DLD1 (cell line): ENCODE results near the gene ABCA1.

Experiments
- in situ Hi-C: cut with HindIII; loops from 2 replicates; pipeline ENCODE4 v1.10.0; 2017; ENCODE audit warnings: low sequenced_read_pairs

Gene ABCA1

GRCh38 chr9:104805441-104805840, 122.5 kb downstream of the ABCA1 start:
- in situ Hi-C loops, result no loop called here

GRCh38 chr9:104802906-104803305, 125.0 kb downstream of the ABCA1 start:
- in situ Hi-C loops, result no loop called here

- in situ Hi-C loops, result no loop called here
These were observed 125.8 kb downstream of the ABCA1 start for GRCh38 chr9:104802110-104802509.

GRCh38 chr9:104800068-104800785, 127.7 kb downstream of the ABCA1 start:
- in situ Hi-C loops, result no loop called here

GRCh38 chr9:104798209-104798995, 129.6 kb downstream of the ABCA1 start:
- in situ Hi-C loops, result no loop called here

GRCh38 chr9:104795857-104796256, 132.1 kb downstream of the ABCA1 start:
- in situ Hi-C loops, result no loop called here

GRCh38 chr9:104795082-104795481, 132.9 kb downstream of the ABCA1 start:
- in situ Hi-C loops, result no loop called here

- in situ Hi-C loops, result no loop called here
These were observed 133.9 kb downstream of the ABCA1 start for GRCh38 chr9:104794070-104794469.

GRCh38 chr9:104788251-104788650, 139.7 kb downstream of the ABCA1 start:
- in situ Hi-C loops, result no loop called here

GRCh38 chr9:104787306-104788015, 140.5 kb downstream of the ABCA1 start:
- in situ Hi-C loops, result no loop called here

- in situ Hi-C loops, result no loop called here
These were observed 141.7 kb downstream of the ABCA1 start for GRCh38 chr9:104786293-104786692.

GRCh38 chr9:104784098-104784497, 143.9 kb downstream of the ABCA1 start:
- in situ Hi-C loops, result no loop called here

- in situ Hi-C loops, result no loop called here
These were observed 144.4 kb downstream of the ABCA1 start for GRCh38 chr9:104783588-104783987.

- in situ Hi-C loops, result no loop called here
These were observed 147.1 kb downstream of the ABCA1 start for GRCh38 chr9:104780796-104781395.

GRCh38 chr9:104779946-104780535, 147.9 kb downstream of the ABCA1 start:
- in situ Hi-C loops, result no loop called here

- in situ Hi-C loops, result no loop called here
These were observed 148.6 kb downstream of the ABCA1 start for GRCh38 chr9:104779334-104779733.

GRCh38 chr9:104778802-104779201, 149.2 kb downstream of the ABCA1 start:
- in situ Hi-C loops, result no loop called here

- in situ Hi-C loops, result no loop called here
These were observed 151.2 kb downstream of the ABCA1 start for GRCh38 chr9:104776797-104777196.

GRCh38 chr9:104775976-104776375, 152.0 kb downstream of the ABCA1 start:
- in situ Hi-C loops, result no loop called here

GRCh38 chr9:104775574-104775936, 152.4 kb downstream of the ABCA1 start:
- in situ Hi-C loops, result no loop called here
